AG09309 (cell line): ENCODE data around the gene EIF5A2.
"Not testable (repeated sequence)": the region's sequence is repeated elsewhere in the genome, so short reads cannot be mapped to it uniquely, and the experiment has no call there.

Experiments
- DNase-seq: peaks from one replicate; pipeline ENCODE4 v3.0.0-alpha.2; 2010; ENCODE audit warnings: low read depth
- H3K4me3 ChIP-seq: 2 replicates; pipeline ENCODE4 v1.5.1; 2011; ENCODE audit warnings: mild to moderate bottlenecking, low read depth, low read length, moderate library complexity; ENCODE audit not compliant: control insufficient read depth
- TF ChIP-seq, protein P1 (sequence below): IDR thresholded peaks from 2 replicates; pipeline ENCODE4 v1.5.1; 2011; ENCODE audit warnings: mild to moderate bottlenecking, low read depth, low read length, inconsistent platforms; ENCODE audit not compliant: insufficient read depth, control insufficient read depth; ENCODE audit errors: missing control alignments

EIF5A2 gene

DNA sequence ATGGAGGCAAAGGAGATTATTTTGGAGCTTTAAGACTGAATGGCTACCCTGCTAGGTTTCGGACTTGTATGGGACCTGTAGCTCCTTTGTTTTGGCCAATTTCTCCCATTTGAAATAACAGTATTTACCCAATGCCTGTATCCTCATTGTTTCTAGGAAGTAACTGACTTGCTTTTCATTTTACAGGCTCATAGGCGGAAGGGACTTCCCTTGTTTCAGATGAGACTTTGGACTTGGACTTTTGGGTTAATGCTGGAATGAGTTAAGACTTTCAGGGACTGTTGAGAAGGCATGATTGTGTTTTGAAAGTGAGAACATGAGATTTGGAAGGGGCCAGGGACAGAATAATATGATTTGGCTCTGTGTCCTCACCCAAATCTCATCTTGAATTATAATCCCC, 10.5 kb downstream of the EIF5A2 start:
- no peak for DNase-seq
- H3K4me3 ChIP-seq: no peak overlapping the region
- TF ChIP-seq, protein P1, sequence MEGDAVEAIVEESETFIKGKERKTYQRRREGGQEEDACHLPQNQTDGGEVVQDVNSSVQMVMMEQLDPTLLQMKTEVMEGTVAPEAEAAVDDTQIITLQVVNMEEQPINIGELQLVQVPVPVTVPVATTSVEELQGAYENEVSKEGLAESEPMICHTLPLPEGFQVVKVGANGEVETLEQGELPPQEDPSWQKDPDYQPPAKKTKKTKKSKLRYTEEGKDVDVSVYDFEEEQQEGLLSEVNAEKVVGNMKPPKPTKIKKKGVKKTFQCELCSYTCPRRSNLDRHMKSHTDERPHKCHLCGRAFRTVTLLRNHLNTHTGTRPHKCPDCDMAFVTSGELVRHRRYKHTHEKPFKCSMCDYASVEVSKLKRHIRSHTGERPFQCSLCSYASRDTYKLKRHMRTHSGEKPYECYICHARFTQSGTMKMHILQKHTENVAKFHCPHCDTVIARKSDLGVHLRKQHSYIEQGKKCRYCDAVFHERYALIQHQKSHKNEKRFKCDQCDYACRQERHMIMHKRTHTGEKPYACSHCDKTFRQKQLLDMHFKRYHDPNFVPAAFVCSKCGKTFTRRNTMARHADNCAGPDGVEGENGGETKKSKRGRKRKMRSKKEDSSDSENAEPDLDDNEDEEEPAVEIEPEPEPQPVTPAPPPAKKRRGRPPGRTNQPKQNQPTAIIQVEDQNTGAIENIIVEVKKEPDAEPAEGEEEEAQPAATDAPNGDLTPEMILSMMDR: no peak

DNA sequence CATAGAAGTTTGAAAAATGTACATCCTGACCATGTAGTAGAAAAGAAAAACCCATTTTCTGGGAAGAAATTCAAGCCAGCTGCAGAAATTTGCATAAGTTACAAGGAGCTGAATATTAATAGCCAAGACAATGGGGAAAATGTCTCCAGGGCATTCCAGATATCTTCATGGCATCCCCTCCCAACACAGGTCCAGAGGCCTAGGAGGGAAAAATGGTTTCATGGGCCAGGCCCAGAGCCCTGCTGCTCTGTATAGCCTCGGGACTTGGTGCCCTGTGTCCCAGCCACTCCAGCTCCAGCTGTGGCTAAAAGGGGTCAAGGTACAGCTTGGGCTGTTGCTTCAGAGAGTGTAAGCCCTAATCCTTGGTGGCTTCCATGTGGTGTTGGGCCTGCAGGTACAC, 11.2 kb downstream of the EIF5A2 start:
- not testable (repeated sequence) for DNase-seq

DNA sequence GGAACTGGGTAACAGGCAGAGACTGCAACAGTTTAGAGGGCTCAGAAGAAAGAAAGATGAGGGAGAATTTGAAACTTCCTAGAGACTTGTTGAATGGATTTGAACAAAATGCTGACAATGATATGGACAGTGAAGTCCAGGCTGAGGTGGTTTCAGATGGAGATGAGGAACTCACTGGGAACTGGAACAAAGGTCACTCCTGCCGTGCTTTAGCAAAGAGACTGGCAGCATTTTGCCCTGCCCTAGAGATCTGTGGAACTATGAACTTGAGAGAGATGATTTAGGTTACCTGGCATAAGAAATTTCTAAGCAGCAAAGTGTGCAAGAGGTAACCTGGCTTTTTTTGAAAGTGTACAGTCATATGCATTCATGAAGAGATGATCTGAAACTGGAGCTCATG, 11.7 kb downstream of the EIF5A2 start:
- no peak overlapping the region for H3K4me3 ChIP-seq
- TF ChIP-seq, protein P1: no peak
- no peak for DNase-seq

More for the DNA sequence above, 11.2 kb downstream of the EIF5A2 start:
- not testable (repeated sequence) for H3K4me3 ChIP-seq

DNA sequence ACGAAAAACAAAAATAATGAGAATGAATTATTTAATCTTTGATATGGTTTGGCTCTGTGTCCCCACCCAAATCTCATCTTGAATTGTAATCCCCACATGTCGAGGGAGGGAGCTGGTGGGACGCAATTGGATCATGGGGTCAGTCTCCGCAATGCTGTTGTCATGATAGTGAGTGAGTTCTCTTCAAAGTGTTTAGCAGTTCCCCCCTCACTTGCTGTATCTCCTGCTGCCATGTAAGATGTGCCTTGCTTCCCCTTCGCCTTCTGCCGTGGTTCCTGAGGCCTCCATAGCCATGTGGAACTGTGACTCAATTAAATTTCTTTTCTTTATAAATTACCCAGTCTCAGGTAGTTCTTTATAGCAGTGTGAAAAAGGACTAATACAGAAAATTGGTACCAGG, 12.1 kb downstream of the EIF5A2 start:
- not testable (repeated sequence) for H3K4me3 ChIP-seq, DNase-seq

DNA sequence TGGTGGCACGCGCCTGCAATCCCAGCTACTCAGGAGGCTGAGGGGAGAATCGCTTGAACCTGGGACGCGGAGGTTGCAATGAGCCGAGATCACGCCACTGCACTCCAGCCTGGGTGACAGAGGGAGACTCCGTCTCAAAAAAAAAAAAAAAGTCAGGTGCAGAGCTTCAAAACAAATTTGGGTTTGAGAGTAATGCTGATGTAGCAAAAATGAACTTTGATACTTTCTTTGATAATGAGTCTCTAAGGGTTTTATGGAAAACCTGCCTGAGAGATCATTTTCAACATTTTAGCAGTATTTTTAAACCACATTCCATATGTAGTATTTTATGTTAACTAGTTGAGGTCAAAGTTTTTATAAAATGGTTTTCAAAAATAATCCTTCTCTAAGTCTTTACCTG, 14.5 kb downstream of the EIF5A2 start:
- no peak for DNase-seq
- H3K4me3 ChIP-seq: no peak overlapping the region
- TF ChIP-seq, protein P1: no peak

DNA sequence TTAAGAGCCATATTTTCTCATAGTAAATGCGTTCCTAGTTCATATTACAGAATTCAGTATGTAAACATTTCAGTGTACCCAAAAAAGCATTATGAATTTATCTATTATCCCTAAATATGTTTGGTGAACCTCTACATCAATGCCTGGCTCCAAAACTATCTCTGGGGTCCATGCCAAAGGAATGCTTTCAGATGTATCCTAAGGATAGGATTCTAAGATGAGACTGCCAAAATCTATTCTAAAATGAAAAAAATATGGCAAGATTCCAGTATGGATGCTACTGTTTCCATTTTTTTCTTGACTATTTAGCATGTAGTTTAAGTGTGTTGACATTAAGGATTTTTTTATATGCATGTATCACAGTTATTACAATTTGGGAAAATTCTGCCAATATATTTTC, 18.8 kb downstream of the EIF5A2 start:
- DNase-seq: no peak
- TF ChIP-seq, protein P1: no peak
- no peak overlapping the region for H3K4me3 ChIP-seq

DNA sequence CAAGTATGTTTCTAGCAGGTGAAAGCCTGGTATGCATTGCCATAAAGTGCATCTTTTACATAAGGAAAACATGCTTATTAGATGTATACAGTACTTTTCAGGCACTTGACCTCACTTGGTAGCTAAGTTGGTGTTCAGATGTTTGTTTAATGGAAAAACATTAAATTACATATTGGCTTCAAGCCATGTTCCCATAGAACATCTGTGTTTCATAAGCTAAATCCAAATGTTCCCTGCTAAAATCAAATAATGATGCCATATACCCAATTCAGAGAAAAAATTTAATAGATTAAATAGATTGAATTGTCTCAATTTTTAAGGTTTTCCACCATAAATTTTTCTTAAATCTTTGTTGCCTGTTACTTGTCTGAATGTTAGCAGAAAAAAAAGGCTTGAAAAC, 19.3 kb downstream of the EIF5A2 start:
- H3K4me3 ChIP-seq: no peak overlapping the region
- TF ChIP-seq, protein P1: no peak
- DNase-seq: no peak

DNA sequence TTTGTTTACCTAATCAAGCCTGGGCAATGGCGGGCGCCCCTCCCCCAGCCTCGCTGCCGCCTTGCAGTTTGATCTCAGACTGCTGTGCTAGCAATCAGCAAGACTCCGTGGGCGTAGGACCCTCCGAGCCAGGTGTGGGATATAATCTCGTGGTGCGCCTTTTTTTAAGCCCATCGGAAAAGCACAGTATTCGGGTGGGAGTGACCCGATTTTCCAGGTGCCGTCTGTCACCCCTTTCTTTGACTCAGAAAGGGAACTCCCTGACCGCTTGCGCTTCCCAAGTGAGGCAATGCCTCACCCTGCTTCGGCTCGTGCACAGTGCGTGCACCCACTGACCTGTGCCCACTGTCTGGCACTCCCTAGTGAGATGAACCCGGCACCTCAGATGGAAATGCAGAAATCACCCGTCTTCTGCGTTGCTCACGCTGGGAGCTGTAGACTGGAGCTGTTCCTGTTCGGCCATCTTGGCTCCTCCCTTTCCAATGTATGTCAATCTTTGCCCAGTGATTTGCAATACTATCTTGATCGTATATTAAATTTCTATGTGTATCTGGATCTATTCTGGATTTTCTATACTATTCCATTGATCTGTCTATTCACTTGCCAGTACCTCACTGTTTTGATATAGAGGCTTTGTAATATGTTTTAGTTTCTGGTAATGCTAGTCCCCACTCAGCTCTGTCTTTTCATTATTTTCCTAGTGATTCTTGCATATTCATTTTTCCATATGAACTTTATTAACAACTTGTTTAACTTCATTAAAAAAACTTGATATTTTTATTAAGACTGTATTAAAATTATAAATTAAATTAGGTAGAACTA, 24.1 kb downstream of the EIF5A2 start:
- not testable (repeated sequence) for H3K4me3 ChIP-seq, DNase-seq

DNA sequence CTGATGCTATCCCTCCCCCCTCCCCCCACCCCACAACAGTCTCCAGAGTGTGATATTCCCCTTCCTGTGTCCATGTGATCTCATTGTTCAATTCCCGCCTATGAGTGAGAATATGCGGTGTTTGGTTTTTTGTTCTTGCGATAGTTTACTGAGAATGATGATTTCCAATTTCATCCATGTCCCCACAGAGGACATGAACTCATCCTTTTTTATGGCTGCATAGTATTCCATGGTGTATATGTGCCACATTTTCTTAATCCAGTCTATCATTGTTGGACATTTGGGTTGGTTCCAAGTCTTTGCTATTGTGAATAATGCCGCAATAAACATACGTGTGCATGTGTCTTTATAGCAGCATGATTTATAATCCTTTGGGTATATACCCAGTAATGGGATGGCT, 29.7 kb downstream of the EIF5A2 start:
- DNase-seq, H3K4me3 ChIP-seq: not testable (repeated sequence)

DNA sequence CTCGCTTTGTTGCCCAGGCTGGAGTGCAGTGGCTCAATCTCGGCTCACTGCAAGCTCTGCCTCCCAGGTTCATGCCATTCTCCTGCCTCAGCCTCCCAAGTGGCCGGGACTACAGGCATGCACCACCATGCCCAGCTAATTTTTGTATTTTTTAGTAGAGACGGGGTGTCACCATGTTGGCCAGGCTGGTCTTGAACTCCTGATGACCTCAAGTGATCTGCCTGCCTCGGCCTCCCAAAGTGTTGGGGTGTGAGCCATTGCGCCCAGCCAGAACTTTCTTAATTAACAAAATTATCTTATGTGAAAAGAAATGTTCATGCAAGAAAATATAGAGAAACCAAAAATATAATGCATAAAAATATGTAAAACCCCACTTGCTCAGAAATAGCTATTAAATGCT, 31.1 kb downstream of the EIF5A2 start:
- H3K4me3 ChIP-seq, DNase-seq: not testable (repeated sequence)
